ENCODE results near the gene TMEM221.

DNA sequence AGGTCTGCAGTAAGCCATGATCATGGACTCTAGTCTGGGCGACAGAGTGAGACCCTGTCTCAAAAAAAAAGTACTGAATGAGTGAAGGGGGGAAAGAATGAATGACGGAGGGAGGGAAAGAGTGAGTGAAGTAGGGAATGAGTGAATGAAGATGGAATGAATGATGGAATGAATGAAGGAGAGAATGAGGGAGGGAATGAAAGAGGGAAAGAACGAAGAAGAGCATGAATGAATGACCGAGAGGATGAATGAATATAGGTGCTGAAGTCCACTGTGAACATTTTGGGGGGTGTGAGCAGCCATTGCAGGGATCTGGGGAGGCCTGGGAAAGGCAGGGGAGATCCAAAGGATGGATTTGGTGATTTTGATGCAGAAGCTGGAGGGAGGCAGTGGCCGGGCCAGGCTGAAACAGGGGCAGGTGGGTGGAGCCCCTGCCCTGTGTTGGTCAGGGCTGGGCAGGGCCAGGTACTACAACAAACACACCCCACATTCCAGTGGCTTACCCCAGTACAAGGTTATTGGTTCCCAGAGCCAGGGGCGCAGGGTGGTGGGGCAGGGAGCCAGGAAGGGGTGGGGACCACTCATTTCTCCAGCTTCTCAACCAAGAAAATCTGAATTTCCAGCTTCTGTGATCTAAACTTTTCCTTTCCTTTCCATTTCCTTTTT lies 36.2 kb upstream of the TMEM221 start:
- TF ChIP-seq, protein P1, sequence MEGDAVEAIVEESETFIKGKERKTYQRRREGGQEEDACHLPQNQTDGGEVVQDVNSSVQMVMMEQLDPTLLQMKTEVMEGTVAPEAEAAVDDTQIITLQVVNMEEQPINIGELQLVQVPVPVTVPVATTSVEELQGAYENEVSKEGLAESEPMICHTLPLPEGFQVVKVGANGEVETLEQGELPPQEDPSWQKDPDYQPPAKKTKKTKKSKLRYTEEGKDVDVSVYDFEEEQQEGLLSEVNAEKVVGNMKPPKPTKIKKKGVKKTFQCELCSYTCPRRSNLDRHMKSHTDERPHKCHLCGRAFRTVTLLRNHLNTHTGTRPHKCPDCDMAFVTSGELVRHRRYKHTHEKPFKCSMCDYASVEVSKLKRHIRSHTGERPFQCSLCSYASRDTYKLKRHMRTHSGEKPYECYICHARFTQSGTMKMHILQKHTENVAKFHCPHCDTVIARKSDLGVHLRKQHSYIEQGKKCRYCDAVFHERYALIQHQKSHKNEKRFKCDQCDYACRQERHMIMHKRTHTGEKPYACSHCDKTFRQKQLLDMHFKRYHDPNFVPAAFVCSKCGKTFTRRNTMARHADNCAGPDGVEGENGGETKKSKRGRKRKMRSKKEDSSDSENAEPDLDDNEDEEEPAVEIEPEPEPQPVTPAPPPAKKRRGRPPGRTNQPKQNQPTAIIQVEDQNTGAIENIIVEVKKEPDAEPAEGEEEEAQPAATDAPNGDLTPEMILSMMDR (IDR thresholded peaks at IDR 0.05), result no peak
- TF ChIP-seq POLR2A (IDR thresholded peaks at IDR 0.05), result no peak

Data from uterus (tissue), 2 donors.